GM18517 (cell line): ENCODE data around the gene TPCN1.

ENCODE experiments used
- ATAC-seq: cut with Tn5 transposase; IDR thresholded peaks from one replicate; pipeline ENCODE4 v1.9.1; 2021; ENCODE audit warnings: mild to moderate bottlenecking, moderate library complexity; ENCODE audit not compliant: unreplicated experiment

TPCN1 gene

GRCh38 chr12:113278633-113279032, 57.4 kb downstream of the TPCN1 start:
- ATAC-seq = no peak

- no peak for ATAC-seq
Measured at GRCh38 chr12:113284751-113285150, 63.5 kb downstream of the TPCN1 start.

- no peak for ATAC-seq
Measured at GRCh38 chr12:113285679-113286610, 64.7 kb downstream of the TPCN1 start.

GRCh38 chr12:113286712-113287111, 65.4 kb downstream of the TPCN1 start:
- no peak for ATAC-seq

GRCh38 chr12:113287146-113287898, 66.1 kb downstream of the TPCN1 start:
- no peak for ATAC-seq

- ATAC-seq = no peak
Measured at GRCh38 chr12:113287899-113288282, 66.6 kb downstream of the TPCN1 start.

GRCh38 chr12:113289361-113289760, 68.1 kb downstream of the TPCN1 start:
- no peak for ATAC-seq

- ATAC-seq = no peak
Measured at GRCh38 chr12:113290506-113290905, 69.2 kb downstream of the TPCN1 start.

GRCh38 chr12:113291586-113291985, 70.3 kb downstream of the TPCN1 start:
- no peak for ATAC-seq

- ATAC-seq = no peak
Measured at GRCh38 chr12:113292091-113292490, 70.8 kb downstream of the TPCN1 start.

- ATAC-seq = no peak
Measured at GRCh38 chr12:113292547-113292946, 71.3 kb downstream of the TPCN1 start.

GRCh38 chr12:113293100-113293499, 71.8 kb downstream of the TPCN1 start:
- ATAC-seq = no peak

GRCh38 chr12:113295886-113296556, 74.8 kb downstream of the TPCN1 start:
- ATAC-seq = no peak

- ATAC-seq = no peak
Measured at GRCh38 chr12:113296557-113297213, 75.4 kb downstream of the TPCN1 start.

- no peak for ATAC-seq
Measured at GRCh38 chr12:113297214-113297587, 75.9 kb downstream of the TPCN1 start.

GRCh38 chr12:113297621-113298471, 76.6 kb downstream of the TPCN1 start:
- no peak for ATAC-seq

- no peak for ATAC-seq
Measured at GRCh38 chr12:113298472-113298817, 77.2 kb downstream of the TPCN1 start.

GRCh38 chr12:113298861-113299545, 77.7 kb downstream of the TPCN1 start:
- no peak for ATAC-seq

GRCh38 chr12:113299619-113300237, 78.5 kb downstream of the TPCN1 start:
- ATAC-seq = no peak
